T-helper 1 cell treated with Interleukin-12 subunit alpha and Interleukin-12 subunit beta and Interleukin-4 antibody, amounts not matched to agents 30 ng/mL and 1 ng/mL, for 36 hours (primary cell): ENCODE data around the gene RFTN1. TPM values are rescaled to one million over a fixed set of nuclear protein-coding genes. Genes with fewer than 3 reads are reported as not detected.

Experiments used
- intact Hi-C: fragments of 100-400 bp; cut with micrococcal nuclease; formaldehyde crosslinking; loops from one replicate; pipeline ENCODE4 v1.15.1; 2024
- total RNA-seq: library from RNA; stranded (reverse); gene quantifications from 2 replicates; pipeline ENCODE4 v1.2.3, GENCODE V29; 2022

The RFTN1 gene
- total RNA-seq, 1 donor from 2014 or later: 90.3 TPM

DNA sequence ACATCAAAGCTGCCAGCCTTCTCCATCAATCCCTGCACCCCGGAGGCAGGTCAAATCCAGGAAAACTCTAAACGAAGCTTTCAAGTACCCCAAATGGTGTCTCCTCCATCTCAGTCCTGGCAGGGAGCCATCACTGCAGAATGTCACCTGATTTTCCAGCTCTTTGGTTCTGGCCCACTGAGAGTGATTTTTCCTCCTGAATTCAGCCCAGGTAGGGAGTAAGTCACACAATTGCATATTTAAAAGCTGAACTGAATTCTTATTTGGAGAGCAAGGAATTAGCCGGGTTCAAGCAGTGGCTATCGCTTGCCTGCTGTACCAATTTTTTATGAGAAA, 5.3 kb downstream of the RFTN1 start:
- intact Hi-C loops: no loop called here

DNA sequence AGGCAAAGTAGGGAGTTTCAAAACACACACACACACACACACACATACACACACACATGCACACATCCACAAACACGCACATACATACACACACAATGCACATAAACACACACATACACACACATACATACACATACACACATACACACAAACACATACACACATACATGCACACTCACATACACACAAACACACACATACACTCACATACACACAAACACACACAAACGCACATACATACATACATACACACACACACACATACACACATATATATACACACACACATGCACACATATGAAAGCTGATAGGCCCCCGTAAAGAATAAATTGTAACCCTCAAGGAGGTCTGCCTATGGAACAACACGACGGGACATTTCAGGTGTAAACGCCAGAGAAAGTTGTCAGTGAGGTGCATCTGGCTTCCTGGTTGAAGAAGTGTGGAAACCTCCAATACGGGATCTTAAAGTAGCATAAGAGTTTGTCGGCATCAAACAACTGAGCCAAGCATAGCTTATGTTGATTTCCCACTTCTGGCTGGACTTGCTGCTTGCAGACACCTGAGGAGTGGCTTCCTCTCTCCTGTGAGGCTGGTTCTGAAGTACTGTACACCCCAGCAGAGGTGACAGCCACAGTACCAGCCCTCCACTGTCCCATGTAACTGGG, 5.8 kb downstream of the RFTN1 start:
- intact Hi-C loops: no loop called here

DNA sequence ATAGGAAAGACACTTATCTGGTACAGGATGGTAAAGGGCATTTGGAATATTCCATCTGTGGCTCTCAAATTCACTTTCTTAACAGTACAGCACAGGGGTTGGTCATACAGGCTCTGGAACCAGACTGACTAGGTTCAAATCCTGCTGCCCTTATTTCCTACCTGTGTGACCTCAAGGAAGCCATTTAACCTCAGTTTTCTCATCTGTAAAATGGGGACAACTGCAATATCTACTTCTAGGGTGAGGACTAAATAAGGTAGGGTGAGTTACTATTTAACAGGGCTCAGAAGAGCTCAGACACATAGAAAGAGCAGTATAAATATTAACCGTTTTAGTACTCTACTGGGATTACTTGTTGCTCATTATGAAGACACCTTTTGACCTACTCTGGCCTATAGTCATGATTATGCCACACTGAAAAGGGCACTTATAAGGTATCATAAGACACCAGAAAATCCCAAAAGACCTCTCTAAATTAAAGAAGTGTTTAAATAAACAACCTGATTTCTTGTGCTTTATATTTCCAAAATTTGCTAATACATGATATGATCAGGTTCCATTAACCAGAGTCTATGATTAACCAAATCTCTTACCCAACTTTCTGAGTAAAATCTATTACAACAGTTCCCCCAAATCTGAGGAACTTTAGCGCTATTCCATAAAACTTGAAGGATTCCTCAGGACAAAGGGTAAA, 6.5 kb downstream of the RFTN1 start:
- intact Hi-C loops: no loop called here

DNA sequence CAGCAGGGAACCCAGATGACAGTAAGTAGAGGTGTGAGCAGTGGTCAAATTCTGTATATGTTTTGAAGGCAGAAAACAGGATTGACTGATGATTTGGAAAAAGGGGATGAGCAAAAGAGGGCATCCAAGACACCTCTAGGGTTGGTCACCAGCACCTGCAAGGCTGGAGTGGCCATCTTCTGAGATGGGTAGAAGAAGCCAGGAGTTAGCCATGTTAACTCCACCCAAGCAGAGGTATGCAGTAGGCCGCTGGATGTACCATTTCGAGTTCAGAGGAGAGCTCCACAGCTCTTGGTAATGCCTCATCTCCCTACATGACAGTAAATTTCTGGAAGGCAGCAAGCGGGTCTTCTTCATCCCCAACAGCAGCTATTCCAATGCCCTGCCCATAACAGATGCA, 7.0 kb downstream of the RFTN1 start:
- intact Hi-C loops: no loop called here

DNA sequence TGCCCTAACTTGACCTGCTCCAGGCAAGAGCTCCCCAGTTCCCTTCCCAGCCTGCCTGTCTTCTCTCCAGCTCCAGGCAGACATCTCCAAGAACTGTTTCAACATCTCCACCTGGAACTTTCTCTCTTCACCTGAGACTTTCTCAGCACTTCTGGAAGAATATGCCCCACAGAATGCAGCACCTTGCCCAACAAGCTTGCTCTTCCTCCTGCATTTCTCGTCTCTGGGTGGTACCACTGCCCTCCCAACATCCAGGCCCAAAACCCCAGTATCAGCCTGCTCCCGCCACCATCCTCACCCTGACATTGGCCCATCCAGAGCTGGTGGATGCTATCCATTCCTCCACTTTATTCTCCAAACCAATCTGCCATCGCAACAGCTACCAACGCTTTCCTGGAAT, 8.8 kb downstream of the RFTN1 start:
- intact Hi-C loops: no loop called here

DNA sequence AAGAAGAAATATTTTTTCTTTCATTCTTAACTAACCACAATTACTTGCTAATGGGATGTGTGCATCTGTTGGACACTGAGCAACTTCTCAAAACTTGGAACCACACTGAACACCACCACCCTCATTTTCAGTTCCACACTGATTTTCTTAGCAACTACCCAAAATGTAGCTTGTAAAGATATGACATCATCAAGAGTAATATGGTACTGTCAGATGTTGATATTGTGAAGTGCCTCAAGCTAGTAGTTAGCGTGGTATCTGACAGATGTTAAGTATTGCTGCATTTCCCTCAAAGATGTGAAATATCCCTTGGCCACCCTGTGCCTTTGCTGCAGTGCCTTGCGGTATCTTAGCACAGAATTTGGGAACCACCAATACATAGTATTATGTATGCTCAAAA, 9.3 kb downstream of the RFTN1 start:
- intact Hi-C loops: no loop called here

DNA sequence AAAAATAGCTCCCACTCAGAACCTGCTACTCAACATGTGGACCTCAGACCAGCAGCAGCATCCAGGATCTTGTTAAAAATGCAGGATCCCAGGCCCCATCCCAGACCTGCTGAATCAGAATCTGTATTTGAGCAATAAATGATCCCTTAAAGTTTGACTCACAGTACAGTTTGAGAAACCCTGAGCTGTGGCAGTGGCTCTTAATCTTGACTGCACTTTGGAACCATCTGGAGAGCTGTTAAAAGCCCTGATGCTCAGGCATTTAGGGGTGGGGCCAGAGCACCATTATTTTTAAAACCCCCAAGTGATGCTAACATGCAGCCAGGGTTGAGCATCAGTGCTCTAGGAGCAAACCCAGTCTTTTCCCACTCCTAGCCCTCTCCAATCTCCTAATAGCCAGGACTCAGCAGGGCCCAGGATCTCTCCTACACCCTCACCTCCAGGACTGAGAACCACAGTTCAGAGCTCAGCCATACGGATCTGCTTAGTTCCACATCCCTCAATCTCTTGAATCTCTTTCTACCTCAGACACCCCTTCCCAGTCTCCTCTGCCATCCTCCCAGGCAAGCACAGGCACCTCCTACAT, 10.2 kb downstream of the RFTN1 start:
- intact Hi-C loops: no loop called here

DNA sequence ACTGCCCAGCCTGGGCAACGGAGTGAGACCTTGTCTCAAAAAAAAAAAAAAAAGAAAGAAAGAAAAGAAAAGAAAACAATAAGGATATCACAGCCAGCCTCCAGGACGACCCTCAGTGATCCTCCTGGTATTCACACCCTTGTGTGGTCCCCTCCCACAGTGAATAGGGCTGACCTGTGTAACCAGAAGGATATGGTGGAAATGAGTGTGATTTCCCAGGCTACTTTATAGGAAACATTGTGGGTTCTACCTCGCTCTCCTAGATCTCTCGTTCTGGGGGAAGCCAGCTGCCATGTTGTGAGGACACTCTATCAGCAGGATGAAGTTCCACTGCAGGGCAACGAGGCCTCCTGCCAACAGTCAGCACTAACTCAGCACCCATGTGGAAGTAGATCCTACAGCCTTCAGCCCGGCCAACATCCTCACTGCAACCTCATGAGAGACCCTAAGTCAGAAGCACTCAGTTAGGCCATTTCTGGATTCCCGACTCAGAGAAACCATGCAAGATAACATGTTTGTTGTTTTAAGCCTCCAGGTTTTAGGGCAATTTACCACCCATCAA, 11.1 kb downstream of the RFTN1 start:
- intact Hi-C loops: no loop called here

DNA sequence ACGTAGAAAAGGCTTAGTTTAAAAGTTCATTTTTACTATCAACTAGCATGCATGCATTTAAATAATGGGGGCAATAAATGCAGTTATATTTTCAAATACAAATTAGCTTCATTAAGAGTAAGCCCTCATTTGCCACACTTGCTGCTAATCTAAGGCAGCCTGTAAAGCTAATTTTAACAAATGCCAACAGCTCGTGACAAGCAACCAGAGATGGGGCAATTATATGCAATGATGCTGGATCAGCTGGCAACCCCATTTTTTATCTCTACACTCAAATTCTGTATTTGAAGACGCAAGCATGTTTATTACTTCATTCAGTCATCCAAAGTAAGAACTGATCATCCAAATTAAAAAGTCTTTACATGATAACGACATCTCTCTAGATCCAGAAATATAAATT, 12.1 kb downstream of the RFTN1 start:
- intact Hi-C loops: no loop called here

DNA sequence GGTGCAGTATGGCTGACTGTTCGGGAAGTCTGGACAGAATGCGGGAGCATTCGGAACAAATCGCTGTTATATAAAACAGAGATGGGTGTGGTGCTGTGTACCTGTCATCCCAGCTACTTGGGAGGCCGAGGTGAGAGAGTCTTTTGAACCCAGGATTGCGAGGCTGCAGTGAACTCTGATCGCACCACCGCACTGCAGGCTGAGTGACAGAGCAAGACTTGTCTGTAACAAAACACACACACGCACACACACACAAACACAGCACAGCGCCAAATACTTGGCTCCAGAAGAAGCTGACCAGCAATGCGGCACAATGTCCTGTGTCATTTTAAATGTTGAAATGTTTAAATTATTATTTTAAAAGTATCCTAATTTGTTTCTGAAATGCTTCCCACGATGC, 12.6 kb downstream of the RFTN1 start:
- intact Hi-C loops: no loop called here

DNA sequence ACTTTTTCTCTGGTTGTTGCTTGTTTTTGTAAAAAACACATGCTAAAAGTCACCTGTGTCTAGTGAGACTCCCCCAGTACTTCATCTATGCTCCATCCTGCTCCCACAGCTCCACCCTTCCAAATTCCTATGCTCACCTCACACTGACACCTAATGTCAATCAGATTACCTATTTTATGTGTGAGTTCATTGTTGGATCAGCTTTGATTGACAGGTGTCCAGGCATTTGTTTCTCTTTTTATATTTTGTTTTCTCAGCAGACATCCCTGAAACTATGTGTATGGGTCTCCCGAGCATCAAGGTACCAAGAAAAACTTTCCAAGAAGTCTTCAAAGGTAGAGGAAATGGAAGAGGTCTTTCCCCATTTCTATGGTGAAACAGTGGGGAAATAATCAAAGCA, 13.4 kb downstream of the RFTN1 start:
- intact Hi-C loops: no loop called here

DNA sequence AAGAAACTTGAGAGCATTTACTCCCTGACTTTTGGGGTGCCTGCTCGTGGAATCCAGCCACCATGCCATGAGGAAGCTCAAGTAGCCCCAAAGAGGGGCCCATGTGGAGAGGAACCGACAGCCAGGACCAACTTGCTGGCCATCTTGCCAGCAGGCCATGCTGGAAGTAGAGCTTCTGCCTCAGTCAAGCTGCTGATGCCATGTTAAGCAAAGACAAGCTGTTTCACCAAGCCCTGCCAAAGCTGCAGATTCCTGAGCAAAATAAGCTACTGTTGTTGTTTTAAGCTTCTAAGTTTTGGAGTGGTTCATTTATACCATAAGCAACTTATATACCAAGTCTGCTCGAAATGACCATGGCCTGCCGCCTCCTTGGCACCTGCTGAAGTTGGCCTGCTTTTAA, 14.1 kb downstream of the RFTN1 start:
- intact Hi-C loops: no loop called here

DNA sequence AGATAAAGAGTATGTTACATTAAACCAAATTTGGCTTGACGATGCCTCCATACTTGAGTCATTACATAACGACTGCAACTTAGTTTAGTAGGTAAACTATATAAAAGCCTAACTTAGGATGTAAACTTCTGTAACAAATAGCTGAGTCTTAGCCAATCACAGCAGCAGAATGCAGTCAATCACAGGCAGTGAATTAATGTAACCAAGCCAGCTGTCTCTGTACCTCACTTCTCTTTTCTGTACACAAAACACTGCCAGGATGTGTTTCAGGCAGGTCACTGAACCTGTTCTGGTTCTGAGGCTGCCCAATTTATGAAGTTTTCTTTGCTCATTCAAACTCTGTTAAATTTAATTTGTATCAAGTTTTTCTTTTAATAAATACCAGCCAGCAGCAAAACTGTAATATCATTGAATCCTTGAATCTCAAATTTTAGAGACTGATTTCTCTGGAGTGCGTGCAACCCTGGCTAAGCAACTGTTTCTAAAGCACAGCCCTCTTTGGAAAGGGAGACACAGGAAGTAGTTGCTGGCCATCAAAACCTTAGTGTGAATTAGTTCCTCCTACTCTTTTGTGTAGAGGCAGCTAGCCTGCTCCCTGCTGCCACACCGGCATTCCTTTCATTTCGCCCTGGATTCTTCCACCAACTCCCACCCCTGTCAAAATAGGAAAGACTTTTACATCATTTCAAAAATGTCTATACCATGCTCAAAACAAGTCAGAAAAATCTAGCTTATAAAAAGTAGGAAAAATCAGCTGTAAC, 15.2 kb downstream of the RFTN1 start:
- intact Hi-C loops: loop anchor here (1.0 kb wide), 1 partner anchor 12 kb away; no protein-coding TSS in a partner anchor

DNA sequence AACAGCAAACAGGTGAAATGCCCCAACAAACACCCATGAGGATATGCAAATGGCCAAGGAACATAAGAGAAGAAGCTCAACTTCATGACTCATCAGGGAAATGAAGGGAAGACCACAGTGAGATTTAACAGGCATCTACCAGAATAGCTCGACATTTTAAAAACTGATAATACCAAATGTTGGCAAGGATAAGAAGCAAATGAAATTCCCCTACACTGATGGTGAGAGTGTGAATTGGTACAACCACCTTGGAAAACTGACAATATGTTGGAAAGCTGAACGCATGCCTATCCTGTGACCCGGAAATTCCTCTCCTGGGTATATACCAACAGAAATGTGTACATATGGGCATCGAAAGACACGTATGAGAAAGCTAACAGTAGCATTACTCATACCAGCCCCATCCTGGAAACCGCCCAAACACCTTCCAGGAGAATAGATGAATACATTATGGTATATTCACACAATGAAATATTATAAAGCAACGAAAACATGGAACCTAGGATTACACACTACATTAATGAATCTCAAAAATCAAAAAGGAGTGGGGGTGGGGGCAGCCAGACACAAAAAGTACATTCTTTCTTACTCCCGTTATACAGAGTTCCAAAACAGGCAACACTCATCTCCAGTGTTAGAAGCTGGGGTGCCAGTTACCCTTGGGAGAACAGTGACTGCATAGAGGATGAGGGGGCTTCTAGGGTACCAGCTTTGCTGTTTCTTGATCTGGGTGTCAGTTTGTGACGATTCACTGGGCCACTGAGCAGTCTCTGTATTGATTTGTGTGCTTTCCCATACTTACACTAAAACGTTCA, 16.9 kb downstream of the RFTN1 start:
- intact Hi-C loops: no loop called here

DNA sequence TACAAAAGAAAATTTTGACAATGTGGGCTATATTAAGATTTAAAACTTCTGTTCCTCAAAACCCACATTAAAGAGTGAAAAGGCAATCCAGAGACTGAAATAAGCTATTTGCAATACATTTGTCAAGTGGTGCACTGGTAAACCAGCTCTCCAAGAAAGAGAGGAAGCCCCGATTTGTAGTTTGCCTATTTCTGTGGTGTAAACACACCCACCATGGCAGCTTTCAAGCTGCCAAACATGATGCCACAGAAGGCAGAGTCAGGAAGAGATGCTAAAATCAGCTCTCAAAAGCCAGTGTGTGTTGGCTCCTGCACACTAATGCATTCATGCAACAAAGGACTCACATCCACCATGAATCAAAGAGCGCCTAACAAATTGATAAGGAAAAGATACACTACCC, 17.5 kb downstream of the RFTN1 start:
- intact Hi-C loops: no loop called here

DNA sequence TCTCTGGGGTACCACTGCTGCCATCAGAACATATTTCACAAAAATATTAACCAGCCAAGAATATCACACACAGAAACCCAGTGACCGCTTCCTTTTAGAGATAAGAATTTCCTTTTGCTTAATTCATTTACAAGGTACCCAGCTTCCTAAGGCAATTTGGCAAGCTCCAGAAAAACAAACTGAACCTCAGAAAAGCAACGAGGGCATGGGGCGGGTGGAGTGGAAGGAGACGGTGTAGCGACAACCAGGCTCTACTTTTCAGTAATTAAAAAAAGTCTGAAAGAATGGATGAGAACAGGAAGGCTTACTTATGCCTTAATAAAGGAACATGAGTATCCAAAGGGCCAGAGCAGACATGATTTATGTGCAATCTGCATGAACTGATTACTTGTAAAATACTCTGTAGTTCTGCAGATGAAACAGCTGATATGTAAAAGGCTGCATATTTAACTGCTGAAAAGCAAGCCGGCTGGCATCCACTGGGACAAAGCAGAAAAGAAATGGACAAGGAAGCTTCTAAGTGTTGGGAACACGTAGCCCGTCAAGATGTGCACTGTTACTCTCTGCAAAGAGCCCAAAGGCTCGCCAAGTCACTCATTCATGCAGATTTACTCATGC, 18.6 kb downstream of the RFTN1 start:
- intact Hi-C loops: no loop called here

DNA sequence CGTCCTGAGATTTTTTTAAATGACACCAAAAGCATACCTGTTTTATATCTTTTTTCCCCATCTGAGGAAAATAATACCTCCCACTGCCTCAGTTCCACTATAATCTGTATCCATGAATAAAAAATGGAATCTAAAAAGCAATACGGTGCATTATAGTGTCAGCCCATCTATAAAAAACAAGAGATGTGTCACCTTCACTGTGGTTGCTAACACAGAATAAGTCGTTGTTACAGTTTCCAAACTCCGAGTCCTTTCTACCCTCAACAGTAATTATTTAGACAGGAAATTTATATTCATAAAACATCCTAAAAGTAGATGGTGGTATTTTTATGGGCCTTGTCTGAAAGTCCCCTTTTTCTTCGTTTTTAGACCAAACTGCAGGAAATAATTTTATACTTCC, 19.4 kb downstream of the RFTN1 start:
- intact Hi-C loops: no loop called here

DNA sequence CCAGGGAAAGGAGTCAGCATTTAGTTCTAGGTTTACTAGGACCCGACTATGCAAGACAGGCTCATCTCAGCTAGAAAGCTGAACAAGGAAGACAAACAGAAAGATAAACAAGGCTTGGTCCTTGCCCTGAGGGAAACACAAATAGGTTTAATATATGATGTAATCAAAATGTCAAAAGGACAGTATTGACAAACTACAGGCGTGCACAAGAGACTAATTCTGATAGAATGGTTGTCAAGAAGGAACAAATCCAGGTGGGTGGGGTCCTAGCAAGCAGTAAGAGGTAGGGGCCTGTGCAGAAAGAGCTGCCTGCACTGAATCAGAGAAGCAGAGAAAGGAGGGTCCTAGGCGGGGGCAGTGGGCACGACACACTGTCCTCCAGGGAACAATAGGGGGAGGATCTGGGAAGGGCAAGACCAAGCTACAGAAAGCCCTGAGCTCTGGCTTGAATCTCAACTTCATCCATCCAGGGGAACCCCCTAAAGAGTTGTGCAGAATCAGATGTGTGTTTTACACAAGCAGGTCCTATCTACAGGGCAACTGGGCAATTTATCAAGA, 23.4 kb downstream of the RFTN1 start:
- intact Hi-C loops: no loop called here

DNA sequence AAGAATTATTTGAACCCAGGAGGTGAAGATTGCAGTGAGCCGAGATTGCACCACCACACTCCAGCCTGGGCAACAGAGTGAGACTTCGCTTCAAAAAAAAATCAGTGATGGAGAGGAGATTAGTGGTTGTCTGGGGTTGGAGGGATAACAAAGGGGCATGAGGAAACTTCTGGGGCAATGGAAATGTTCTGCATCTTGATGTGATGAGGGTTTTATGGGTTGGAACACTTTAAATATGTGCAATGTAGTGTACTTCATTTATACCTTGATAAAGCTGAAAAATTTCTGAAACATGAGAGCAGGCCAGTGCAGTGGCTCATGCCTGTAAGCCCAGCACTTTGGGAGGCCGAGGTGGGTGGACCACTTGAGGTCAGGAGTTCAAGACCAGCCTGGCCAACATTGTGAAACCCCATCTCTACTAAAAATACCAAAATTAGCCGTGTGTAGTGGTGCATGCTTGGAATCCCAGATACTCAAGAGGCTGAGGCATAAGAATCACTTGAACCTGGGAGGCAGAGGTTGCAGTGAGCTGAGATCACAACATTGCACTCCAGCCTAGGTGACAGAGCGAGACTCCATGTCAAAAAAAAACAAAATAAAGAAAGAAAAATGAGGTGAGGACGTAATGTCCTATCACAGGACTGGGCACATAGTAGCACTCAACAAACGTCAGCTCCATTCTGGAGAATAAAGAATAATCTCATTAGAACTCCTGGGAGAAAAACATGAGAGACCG, 24.0 kb downstream of the RFTN1 start:
- intact Hi-C loops: loop anchor here (10.0 kb wide), 1 partner anchor 665 kb away; no protein-coding TSS in a partner anchor
